Endothelial cell of hepatic sinusoid (primary cell): ENCODE measurements around the gene PNMA8A.
"Not testable (repeated sequence)": the region's sequence is repeated elsewhere in the genome, so short reads cannot be mapped to it uniquely, and the experiment has no call there.

Source experiments
- in situ Hi-C: cut with HindIII; loops from 2 replicates; pipeline ENCODE4 v1.10.0; 2017; ENCODE audit warnings: low sequenced_read_pairs

Gene PNMA8A

GRCh38 chr19:46471116-46471733, at the start of gene PNMA8A:
TSS of gene PNMA8A (minus strand) at chr19:46471563. CDS start at chr19:46471035, 528 bp downstream.
- in situ Hi-C loops = no loop called here

- in situ Hi-C loops = no loop called here
Observed at GRCh38 chr19:46520616-46521015, 49.3 kb upstream of the PNMA8A start.

- in situ Hi-C loops = no loop called here
Observed at GRCh38 chr19:46517471-46517870, 46.1 kb upstream of the PNMA8A start.

GRCh38 chr19:46515879-46516350, 44.6 kb upstream of the PNMA8A start:
- in situ Hi-C loops = no loop called here

- in situ Hi-C loops = no loop called here
Observed at GRCh38 chr19:46515290-46515609, 43.9 kb upstream of the PNMA8A start.

GRCh38 chr19:46514589-46515289, 43.4 kb upstream of the PNMA8A start:
- in situ Hi-C loops = no loop called here

GRCh38 chr19:46513461-46514236, 42.3 kb upstream of the PNMA8A start:
- in situ Hi-C loops = no loop called here

GRCh38 chr19:46511237-46511636, 39.9 kb upstream of the PNMA8A start:
- in situ Hi-C loops = no loop called here

GRCh38 chr19:46508206-46508605, 36.8 kb upstream of the PNMA8A start:
- in situ Hi-C loops = no loop called here

GRCh38 chr19:46503848-46504453, 32.6 kb upstream of the PNMA8A start:
- in situ Hi-C loops = no loop called here

- in situ Hi-C loops = no loop called here
Observed at GRCh38 chr19:46502891-46503290, 31.5 kb upstream of the PNMA8A start.

- in situ Hi-C loops = no loop called here
Observed at GRCh38 chr19:46499692-46500091, 28.3 kb upstream of the PNMA8A start.

GRCh38 chr19:46497773-46498172, 26.4 kb upstream of the PNMA8A start:
- in situ Hi-C loops = no loop called here

- in situ Hi-C loops = not testable (repeated sequence)
Observed at GRCh38 chr19:46496886-46497285, 25.5 kb upstream of the PNMA8A start.

- in situ Hi-C loops = no loop called here
Observed at GRCh38 chr19:46496304-46496703, 24.9 kb upstream of the PNMA8A start.

GRCh38 chr19:46495786-46496099, 24.4 kb upstream of the PNMA8A start, which contains the start of gene PNMA8B:
TSS of gene PNMA8B (minus strand) at chr19:46495867. CDS start at chr19:46495465, 402 bp downstream.
- in situ Hi-C loops = no loop called here

- in situ Hi-C loops = no loop called here
Observed at GRCh38 chr19:46494941-46495785, 23.8 kb upstream of the PNMA8A start.

- in situ Hi-C loops = no loop called here
Observed at GRCh38 chr19:46494146-46494940, 23.0 kb upstream of the PNMA8A start.

- in situ Hi-C loops = no loop called here
Observed at GRCh38 chr19:46493236-46494145, 22.1 kb upstream of the PNMA8A start.
